ENCODE data around the gene NMUR1. TPM values are rescaled to one million over a fixed set of nuclear protein-coding genes. Genes with fewer than 3 reads are reported as not detected.

Gene NMUR1
- total RNA-seq, 2 donors from 2014 or later = 0.07 to 0.29 TPM

GRCh38 chr2:231502596-231502995 lies 27.6 kb downstream of the NMUR1 start:
- TF ChIP-seq, protein P1, sequence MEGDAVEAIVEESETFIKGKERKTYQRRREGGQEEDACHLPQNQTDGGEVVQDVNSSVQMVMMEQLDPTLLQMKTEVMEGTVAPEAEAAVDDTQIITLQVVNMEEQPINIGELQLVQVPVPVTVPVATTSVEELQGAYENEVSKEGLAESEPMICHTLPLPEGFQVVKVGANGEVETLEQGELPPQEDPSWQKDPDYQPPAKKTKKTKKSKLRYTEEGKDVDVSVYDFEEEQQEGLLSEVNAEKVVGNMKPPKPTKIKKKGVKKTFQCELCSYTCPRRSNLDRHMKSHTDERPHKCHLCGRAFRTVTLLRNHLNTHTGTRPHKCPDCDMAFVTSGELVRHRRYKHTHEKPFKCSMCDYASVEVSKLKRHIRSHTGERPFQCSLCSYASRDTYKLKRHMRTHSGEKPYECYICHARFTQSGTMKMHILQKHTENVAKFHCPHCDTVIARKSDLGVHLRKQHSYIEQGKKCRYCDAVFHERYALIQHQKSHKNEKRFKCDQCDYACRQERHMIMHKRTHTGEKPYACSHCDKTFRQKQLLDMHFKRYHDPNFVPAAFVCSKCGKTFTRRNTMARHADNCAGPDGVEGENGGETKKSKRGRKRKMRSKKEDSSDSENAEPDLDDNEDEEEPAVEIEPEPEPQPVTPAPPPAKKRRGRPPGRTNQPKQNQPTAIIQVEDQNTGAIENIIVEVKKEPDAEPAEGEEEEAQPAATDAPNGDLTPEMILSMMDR (conservative IDR thresholded peaks at IDR 0.05) = no peak
- no peaks in the 10 kb centered on the region for H3K36me3 ChIP-seq (ENCODE audit: control insufficient read depth, insufficient read depth, low read length)
- no peak overlapping the region for H3K27ac Mint-ChIP-seq
- no peaks in the 10 kb centered on the region for H3K4me1 ChIP-seq (ENCODE audit: control insufficient read depth, insufficient read depth, low read length)
- H3K9ac ChIP-seq (ENCODE audit: extremely low read depth, low read length, poor library complexity, severe bottlenecking) = no peak overlapping the region
- no peaks in the 10 kb centered on the region for H3K4me1 Mint-ChIP-seq
- H3K27ac ChIP-seq (ENCODE audit: low read depth, low read length) = no peak overlapping the region
- no peak overlapping the region for H3K4me3 Mint-ChIP-seq
- no peaks in the 10 kb centered on the region for H3K27me3 Mint-ChIP-seq (ENCODE audit: insufficient read depth)
- no peak for DNase-seq
- no peaks in the 10 kb centered on the region for H3K9me3 Mint-ChIP-seq
- H3K4me3 ChIP-seq (ENCODE audit: low read length) = no peak overlapping the region
- no peaks in the 10 kb centered on the region for H3K27me3 ChIP-seq (ENCODE audit: control insufficient read depth, insufficient read depth, low read length, poor library complexity, severe bottlenecking)
- peaks cover 14% of the 10 kb centered on the region for H3K36me3 Mint-ChIP-seq (ENCODE audit: low read depth)
- H3K9me3 ChIP-seq (ENCODE audit: control insufficient read depth, low read length) = no peaks in the 10 kb centered on the region

DNA sequence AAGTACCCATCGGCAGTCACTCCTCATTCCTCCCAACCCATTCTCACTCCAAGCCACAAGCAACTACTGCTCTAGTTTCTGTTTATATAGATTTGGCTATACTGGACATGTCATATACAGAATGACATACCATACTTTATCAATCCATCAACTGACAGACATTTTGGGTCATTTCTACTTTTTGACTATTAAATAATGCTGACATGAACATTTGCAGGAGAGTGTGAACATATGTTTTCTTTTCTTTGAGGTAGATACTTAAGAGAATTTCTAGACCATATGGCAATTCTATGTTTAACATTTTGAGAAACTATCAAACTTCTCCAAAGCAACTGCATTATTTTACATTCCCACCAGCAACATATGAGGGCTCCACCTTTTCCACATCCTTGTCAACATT lies 32.6 kb downstream of the NMUR1 start:
- Mint-ChIP-seq H3K36me3 (ENCODE audit: low read depth) (no peaks in the 10 kb centered on the region), H3K4me3 (no peak overlapping the region), H3K4me1 (no peaks in the 10 kb centered on the region), H3K27ac (no peak overlapping the region), H3K27me3 (ENCODE audit: insufficient read depth) (no peaks in the 10 kb centered on the region), H3K9me3 (no peaks in the 10 kb centered on the region)
- TF ChIP-seq, protein P1 (conservative IDR thresholded peaks at IDR 0.05) = no peak
- Histone ChIP-seq H3K9me3 (ENCODE audit: control insufficient read depth, low read length) (no peaks in the 10 kb centered on the region), H3K27ac (ENCODE audit: low read depth, low read length) (no peak overlapping the region), H3K27me3 (ENCODE audit: control insufficient read depth, insufficient read depth, low read length, poor library complexity, severe bottlenecking) (no peaks in the 10 kb centered on the region), H3K4me1 (ENCODE audit: control insufficient read depth, insufficient read depth, low read length) (no peaks in the 10 kb centered on the region), H3K9ac (ENCODE audit: extremely low read depth, low read length, poor library complexity, severe bottlenecking) (no peak overlapping the region), H3K4me3 (ENCODE audit: low read length) (no peak overlapping the region), H3K36me3 (ENCODE audit: control insufficient read depth, insufficient read depth, low read length) (no peaks in the 10 kb centered on the region)
- WGBS, 2 experiments (ENCODE audit: insufficient coverage in 1 of 2, insufficient read length in 1 of 2) = 90% methylated on average over 1 of the region's 1 CpG; no CpG with 5 or more reads in 1 of the 2 experiments
- no peak for DNase-seq

DNA sequence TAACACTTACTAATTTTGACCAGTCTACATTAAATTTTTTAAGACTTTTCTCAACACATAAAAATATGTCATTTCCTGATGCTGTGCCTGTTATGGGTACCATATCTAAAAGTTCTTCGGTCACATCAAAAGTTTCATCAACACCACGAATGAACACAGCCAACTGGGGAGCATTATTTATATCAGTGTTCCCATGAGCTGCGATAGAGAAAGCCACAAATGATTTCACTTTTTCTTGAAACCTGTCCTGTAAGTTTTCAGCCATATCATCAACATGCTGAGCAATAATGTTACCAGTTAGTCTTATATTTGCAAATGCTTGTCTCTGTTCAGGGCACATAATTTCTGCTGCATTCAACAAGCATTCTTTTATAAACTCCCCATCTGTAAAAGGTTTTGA lies 35.6 kb downstream of the NMUR1 start:
- no peaks in the 10 kb centered on the region for H3K9me3 ChIP-seq (ENCODE audit: control insufficient read depth, low read length)
- Mint-ChIP-seq H3K4me1 (no peaks in the 10 kb centered on the region), H3K9me3 (peaks cover 6% of the 10 kb centered on the region), H3K36me3 (ENCODE audit: low read depth) (no peaks in the 10 kb centered on the region), H3K27ac (no peak overlapping the region), H3K4me3 (no peak overlapping the region), H3K27me3 (ENCODE audit: insufficient read depth) (no peaks in the 10 kb centered on the region)
- H3K4me1 ChIP-seq (ENCODE audit: control insufficient read depth, insufficient read depth, low read length) = no peaks in the 10 kb centered on the region
- H3K27me3 ChIP-seq (ENCODE audit: control insufficient read depth, insufficient read depth, low read length, poor library complexity, severe bottlenecking) = no peaks in the 10 kb centered on the region
- H3K9ac ChIP-seq (ENCODE audit: extremely low read depth, low read length, poor library complexity, severe bottlenecking) = no peak overlapping the region
- no peak overlapping the region for H3K27ac ChIP-seq (ENCODE audit: low read depth, low read length)
- WGBS, 2 experiments (ENCODE audit: insufficient coverage in 1 of 2, insufficient read length in 1 of 2) = 94 to 96% methylated on average over 3 of the region's 3 CpGs
- no peaks in the 10 kb centered on the region for H3K36me3 ChIP-seq (ENCODE audit: control insufficient read depth, insufficient read depth, low read length)
- TF ChIP-seq, protein P1 (conservative IDR thresholded peaks at IDR 0.05) = no peak
- DNase-seq = no peak
- H3K4me3 ChIP-seq (ENCODE audit: low read length) = no peak overlapping the region

Data from endodermal cell (in vitro differentiated cells).